ENCODE measurements around the gene AOPEP.

The AOPEP gene

DNA sequence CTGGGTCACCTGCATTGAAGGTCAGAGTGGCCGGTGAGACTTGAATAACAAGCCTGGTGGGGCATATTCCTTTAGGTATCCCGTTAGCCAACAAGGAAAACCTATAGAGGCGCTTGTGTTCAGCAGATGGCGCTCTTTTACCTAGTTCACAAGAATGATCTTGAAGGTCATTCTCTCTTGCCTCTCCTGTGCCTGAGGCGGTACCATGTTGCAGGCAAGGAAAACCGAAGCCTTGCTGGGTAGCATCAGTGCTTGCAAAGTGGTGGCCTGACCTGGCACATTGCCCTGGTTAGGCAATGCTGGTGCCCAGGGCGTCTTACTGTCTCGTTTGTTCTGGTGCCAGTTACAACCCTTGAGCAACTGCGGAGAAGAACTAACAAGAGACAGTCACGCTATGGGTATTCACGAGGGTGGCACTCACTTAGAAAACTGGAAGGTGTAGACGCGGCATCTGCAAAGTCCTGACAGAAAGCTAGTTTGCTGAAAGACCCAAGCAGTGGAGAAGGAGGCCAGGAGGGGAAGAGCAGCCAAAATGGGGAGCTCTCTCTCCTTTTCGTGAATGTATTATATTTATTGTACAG lies 56.7 kb downstream of the AOPEP start:
- peak; percentile 100 for FAIRE-seq
- no peak for TF ChIP-seq POLR2A (IDR thresholded peaks at IDR 0.05; ENCODE audit: low read depth, low read length)

DNA sequence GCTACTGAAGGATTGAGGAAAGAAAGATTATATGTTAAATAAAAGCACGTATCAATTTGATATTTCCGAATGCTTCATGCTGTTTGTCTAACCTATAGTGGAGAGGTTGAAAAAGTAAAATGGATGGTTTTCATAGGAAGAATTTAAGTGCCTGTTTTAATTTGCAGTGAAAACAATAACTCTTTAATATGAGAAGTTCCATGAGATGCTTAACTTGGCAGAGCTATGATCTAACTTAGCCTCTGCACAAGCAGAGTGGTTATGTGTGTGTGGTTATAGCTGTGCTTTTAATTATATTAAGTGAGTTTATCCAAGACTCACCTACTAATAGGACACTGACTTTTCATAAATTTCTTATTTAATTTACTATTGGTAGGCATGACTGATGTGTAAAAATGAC lies 57.4 kb downstream of the AOPEP start:
- DNase-seq (ENCODE audit: insufficient read length, low spot score): no peak
- FAIRE-seq: no peak
- no peak for TF ChIP-seq POLR2A (IDR thresholded peaks at IDR 0.05; ENCODE audit: low read depth, low read length)

More for the DNA sequence above, 56.7 kb downstream of the AOPEP start:
- peak; percentile 84 for DNase-seq (ENCODE audit: insufficient read length, low spot score)

DNA sequence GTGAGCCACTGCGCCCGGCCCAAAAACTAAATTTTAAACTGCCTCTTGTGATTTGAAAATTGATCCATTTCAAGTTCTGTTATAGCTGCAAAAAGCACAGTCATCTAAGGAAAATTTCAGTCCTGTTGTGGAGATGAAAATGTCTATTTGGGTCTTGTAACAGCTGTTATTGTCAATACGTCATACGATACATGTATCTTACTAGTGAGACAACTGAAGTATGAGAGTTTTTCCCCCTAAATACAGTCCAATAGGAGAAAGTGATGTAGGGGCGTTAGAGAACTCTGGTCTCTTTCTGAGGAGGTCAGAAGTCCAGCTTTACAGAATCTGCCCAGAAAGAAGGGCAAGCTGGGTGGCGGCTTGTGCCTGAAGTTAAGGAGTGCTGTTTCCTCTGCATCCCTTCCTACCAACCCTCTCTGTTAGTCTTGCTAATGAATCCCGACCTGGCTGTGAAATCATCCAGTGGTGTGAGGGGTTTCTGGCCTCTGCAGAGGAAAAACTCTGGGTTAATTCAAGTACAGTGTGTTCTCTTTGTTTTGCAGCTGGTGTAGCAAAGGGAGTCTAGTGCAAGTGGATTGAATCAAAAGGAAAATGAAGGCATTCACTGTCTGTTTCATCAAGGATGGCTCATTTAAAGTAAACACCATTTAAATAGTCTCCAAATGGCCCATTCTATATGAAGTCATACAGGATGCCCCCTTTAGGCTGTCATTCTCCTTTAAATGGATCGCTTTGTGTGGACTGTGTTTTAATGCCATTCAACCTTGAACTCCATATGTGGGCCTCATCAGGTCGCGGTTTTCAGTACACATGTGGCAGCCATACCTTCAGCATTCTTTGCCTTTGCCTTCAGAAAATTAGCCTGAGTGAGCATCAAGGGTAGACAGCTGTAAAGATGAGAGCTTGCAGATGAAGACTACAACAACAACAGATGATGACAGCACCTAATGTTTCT lies 59.0 kb downstream of the AOPEP start:
- FAIRE-seq (peak; percentile 57), DNase-seq (ENCODE audit: insufficient read length, low spot score) (no peak)
- no peak for TF ChIP-seq POLR2A (IDR thresholded peaks at IDR 0.05; ENCODE audit: low read depth, low read length)

DNA sequence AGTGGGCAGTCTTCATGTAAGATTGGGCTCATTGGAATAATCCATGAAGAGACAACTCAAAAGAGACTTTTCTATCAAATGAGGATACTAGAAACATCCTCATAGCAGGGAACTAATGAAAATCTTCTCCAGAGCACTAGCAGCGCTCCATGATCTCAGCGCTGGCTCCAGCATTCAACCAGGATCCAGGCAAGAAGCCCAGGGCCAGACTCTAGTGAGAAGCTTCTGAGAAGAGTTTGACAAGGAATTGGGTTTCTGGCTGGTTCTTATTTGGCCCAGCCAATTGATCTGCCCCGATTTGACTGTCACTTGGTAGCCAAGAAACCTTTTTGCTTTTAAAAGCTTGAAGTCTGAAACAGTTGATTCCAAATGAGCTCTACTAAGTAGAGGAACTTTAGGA lies 60.1 kb downstream of the AOPEP start:
- FAIRE-seq (no peak), DNase-seq (ENCODE audit: insufficient read length, low spot score) (no peak)
- no peak for TF ChIP-seq POLR2A (IDR thresholded peaks at IDR 0.05; ENCODE audit: low read depth, low read length)

DNA sequence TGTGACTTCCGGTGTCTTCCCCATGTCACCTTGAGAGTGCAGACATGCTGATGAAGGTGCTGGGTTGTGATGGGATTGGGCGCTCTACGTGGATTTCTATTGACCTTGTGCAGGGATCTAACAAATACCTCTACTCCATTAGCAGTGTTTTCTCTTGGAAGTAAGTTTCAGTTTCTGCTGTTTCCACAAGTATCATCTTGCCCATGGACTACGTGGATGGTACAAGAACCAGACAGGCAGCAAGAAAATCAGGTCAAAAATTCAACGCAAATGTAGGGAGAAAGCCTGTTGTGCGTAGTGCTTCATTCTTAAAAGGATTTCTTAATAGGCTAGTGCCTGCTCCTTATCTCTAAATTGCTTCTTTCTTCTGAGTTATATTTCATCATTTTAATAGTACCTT lies 60.8 kb downstream of the AOPEP start:
- FAIRE-seq (no peak), DNase-seq (ENCODE audit: insufficient read length, low spot score) (no peak)
- no peak for TF ChIP-seq POLR2A (IDR thresholded peaks at IDR 0.05; ENCODE audit: low read depth, low read length)

DNA sequence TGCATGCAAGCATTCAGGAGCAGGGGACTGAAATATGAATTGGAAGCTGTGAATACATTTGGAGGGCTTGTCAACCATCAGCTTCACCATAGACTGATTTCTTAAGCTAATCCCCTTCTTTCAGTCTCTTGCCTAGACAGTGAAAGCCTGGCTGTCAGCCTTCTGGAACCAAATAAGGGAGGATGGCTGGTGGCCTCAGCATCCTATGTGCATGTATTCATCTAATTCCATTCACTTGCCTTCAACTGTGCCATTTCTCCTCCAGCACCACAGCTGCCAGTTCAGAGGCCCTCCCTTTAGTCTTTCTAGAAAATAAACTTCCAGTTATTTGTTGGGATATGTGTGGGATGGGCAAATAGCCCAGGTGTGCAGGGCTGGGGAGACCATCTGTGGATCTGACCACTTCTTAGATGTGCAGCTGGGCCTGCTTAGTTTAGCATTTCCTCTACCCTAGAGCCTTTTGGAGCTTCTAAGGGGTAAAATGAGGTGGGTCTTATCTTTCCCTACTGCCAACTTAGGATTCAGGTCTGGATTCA lies 62.1 kb downstream of the AOPEP start:
- FAIRE-seq (no peak), DNase-seq (ENCODE audit: insufficient read length, low spot score) (no peak)
- TF ChIP-seq POLR2A (IDR thresholded peaks at IDR 0.05; ENCODE audit: low read depth, low read length): no peak

DNA sequence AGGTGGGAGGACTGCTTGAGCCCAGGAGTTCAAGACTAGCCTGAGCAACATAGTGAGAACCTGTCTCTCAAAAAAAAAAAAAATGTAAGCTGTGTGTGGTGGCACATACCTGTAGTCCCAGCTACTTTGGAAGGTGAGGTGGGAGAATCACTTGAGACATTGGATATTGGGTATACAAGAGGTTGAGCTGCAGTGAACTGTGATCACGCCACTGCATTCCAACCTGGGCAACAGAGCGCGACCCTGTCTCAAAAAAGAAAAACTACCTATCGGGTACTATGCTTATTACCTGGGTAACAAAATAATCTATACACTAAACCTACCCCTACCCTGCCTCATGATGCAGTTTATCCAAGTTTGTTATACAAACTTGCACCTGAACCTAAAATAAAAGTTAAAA lies 64.9 kb downstream of the AOPEP start:
- no peak for FAIRE-seq
- TF ChIP-seq POLR2A (IDR thresholded peaks at IDR 0.05; ENCODE audit: low read depth, low read length): no peak
- DNase-seq (ENCODE audit: insufficient read length, low spot score): no peak

DNA sequence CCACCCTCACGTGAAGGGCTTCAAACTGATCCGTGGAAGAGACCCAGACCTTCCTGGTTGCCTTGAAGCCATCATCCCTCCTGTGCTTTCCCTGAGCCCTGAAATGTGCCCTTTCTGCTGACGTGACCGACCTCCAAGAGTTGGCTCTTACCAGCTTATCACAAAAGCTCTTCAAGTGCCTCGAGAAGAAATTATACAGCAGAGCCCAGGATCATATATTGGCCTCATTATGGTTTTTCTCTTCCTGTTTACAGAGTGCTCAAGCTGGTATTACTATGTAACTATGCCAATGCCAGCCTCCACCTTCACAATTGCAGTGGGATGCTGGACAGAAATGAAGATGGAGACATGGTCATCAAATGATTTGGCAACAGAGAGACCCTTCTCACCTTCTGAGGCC lies 66.0 kb downstream of the AOPEP start:
- TF ChIP-seq POLR2A (IDR thresholded peaks at IDR 0.05; ENCODE audit: low read depth, low read length): no peak
- DNase-seq (ENCODE audit: insufficient read length, low spot score): no peak
- no peak for FAIRE-seq

DNA sequence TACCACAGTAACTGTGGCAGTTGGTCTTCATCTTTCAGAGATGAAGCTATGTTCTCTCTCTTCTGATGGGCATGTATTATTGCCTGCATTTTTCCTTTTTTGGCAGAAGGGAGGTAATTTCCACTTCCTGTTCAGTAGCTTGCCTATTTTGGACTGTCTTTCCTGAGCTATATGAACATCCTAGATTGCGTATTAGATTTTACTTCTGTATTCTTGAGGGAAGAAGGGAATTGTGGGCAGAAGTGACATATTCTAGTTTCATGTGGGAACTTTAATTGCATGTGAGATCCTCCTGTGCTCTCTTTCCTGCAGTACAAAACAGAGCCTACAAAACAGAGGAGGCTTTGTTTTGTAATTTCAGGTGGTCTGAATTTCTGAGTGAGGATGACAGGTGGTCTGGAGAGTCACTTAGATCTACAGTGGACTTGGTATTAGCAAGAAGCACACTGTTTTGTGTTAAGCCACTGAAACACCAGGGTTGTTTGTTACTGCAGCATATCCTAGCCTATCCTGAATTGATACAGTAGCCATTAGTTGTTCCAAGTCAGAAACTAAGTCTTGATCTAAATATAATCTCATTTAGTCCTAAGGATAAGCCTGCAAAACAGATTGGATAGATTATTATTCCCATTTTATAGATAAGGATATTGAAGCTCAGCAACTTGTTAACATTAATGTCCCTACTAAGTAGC lies 68.1 kb downstream of the AOPEP start:
- no peak for DNase-seq (ENCODE audit: insufficient read length, low spot score)
- no peak for TF ChIP-seq POLR2A (IDR thresholded peaks at IDR 0.05; ENCODE audit: low read depth, low read length)
- FAIRE-seq: peak; percentile 15

DNA sequence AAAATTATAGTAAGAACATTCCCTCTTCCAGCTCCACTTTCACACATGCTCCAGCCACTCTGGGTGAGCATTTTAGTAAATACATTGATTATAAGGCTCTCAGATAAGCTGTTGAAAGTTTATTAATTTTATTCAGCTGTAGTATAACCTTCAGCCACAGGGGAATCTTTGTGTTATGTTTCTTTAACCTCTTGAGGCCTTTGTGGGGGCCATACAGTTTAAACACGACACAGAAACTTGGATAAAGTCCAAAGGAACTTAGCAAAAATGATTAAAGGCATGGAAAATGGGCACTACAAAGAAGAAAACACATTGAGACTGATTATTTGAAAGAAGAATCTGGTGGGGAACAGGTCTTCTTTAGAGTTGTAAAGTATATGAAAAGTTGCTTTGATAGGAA lies 70.2 kb downstream of the AOPEP start:
- TF ChIP-seq POLR2A (IDR thresholded peaks at IDR 0.05; ENCODE audit: low read depth, low read length): no peak
- FAIRE-seq (no peak), DNase-seq (ENCODE audit: insufficient read length, low spot score) (no peak)

DNA sequence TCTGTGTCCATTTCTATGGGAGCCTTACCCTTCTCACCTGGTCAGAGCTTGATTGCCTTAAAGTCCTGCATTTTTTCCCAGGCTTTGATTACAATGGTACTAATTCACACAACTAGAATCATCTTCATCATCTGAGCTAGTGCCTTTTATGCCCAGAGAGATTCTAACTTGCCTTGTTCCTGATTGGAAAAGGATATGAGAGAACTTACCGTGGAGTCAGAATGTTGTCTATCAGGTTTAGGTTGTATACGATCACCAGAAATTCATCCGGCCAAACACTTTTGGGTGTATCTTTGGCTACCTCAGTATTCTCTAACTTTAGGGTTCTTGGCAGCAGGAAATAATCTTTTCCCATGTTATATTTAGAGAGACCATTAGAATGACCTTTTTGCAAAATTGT lies 71.7 kb downstream of the AOPEP start:
- no peak for TF ChIP-seq POLR2A (IDR thresholded peaks at IDR 0.05; ENCODE audit: low read depth, low read length)
- FAIRE-seq: no peak
- DNase-seq (ENCODE audit: insufficient read length, low spot score): no peak

DNA sequence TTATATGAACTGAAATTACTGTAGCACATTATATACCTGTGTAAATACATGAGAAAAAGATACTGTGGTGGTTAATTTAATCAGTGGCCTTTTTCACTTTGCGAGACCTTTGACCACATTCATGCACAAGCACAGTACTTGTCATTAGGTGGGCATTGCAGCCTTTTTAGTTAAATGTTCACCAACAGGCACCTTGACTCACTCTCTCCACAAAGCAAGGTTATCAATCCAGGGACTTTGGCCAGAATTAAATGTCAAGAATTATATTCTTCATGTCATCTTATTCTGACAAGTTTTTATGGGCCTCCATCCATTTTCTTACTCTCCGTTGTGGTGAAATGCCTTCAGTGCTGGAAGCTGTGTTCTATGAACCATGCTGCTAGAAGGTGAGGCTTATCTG lies 72.2 kb downstream of the AOPEP start:
- TF ChIP-seq POLR2A (IDR thresholded peaks at IDR 0.05; ENCODE audit: low read depth, low read length): no peak
- DNase-seq (ENCODE audit: insufficient read length, low spot score) (no peak), FAIRE-seq (no peak)

DNA sequence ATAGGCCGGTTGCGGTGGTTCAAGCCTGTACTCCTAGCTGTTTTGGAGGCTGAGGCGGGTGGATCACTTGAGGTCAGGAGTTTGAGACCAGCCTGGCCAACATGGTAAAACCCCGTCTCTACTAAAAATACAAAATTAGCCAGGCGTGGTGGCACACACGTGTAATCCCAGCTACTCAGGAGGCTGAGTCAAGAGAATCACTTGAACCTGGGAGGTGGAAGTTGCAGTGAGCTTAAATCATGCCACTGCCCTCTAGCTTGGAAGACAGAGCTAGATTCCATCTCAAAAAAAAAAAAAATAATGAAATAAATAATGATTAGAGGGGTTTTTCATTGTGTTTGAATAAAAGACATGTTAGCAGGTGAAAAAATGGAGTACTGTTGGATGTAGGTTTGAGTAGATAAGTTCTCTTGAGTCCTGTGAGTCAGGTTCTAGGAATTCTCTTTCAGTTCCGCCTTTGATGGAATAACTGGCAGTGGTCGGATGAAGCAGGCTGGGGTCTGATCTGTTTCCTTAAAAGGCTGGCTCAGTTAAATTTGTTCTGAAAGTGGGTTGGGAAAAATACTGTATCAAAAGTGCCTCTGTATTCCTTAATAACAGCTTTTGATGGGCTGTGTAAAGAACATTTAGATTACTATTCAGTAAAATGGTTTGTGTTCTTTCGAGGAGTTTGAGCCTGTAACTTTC lies 73.2 kb downstream of the AOPEP start:
- DNase-seq (ENCODE audit: insufficient read length, low spot score) (peak; percentile 68), FAIRE-seq (peak; percentile 92)
- TF ChIP-seq POLR2A (IDR thresholded peaks at IDR 0.05; ENCODE audit: low read depth, low read length): no peak
